Lower lobe of right lung (tissue), 2 donors: ENCODE measurements around the gene BRD8. TPM values are rescaled to one million over a fixed set of nuclear protein-coding genes. Genes with fewer than 3 reads are reported as not detected.
A peak's percentile ranks its signal among the peaks of the same experiment; 100 is the strongest.

ENCODE experiments used
- ATAC-seq, 2 donors: fragments of 200-7000 bp; cut with Tn5 transposase; one replicate each; pipeline ENCODE4 v1.9.1; 2020 to 2022; ENCODE audit warnings: mild to moderate bottlenecking in 2 of 2, moderate library complexity in 2 of 2
- DNase-seq: peaks from one replicate; pipeline ENCODE4 v3.0.0-alpha.2; 2020
- H3K27ac ChIP-seq: fragments of 200-600 bp; one replicate; pipeline ENCODE4 v1.8.0; 2022
- H3K27me3 ChIP-seq: fragments of 200-600 bp; one replicate; pipeline ENCODE4 v1.8.0; 2022; ENCODE audit warnings: low read depth
- H3K36me3 ChIP-seq: fragments of 200-600 bp; one replicate; pipeline ENCODE4 v1.8.0; 2022; ENCODE audit warnings: mild to moderate bottlenecking
- H3K4me1 ChIP-seq: fragments of 200-600 bp; one replicate; pipeline ENCODE4 v1.8.0; 2022
- H3K4me3 ChIP-seq: fragments of 200-600 bp; one replicate; pipeline ENCODE4 v1.8.0; 2022; ENCODE audit warnings: mild to moderate bottlenecking
- H3K9me3 ChIP-seq: fragments of 200-600 bp; one replicate; pipeline ENCODE4 v1.8.0; 2022
- CTCF ChIP-seq: fragments of 200-600 bp; IDR thresholded peaks from one replicate; pipeline ENCODE4 v1.8.0; 2022; ENCODE audit warnings: antibody characterized with exemption, mild to moderate bottlenecking
- intact Hi-C: fragments of 100-400 bp; cut with DNase I; formaldehyde crosslinking; loops from one replicate; pipeline ENCODE4 v1.11.0; 2022
- long read RNA-seq: library from polyadenylated mRNA; unstranded; transcript quantifications from one replicate; pipeline ENCODE4 v2.0.0, GENCODE V29; 2021
- total RNA-seq: library from RNA; stranded (reverse); fragmentation: NEBNext Ultra II Directional; extraction: Animal tissue kit (Norgen Biotek cat#: 25700); gene quantifications from one replicate; pipeline ENCODE4 v1.2.1, GENCODE V29; 2021
- donor health status: DM: no; HTN: yes; CAD: no; lungs with severe emphysema.

Gene BRD8
- total RNA-seq = 56.9 TPM
- long read RNA-seq, transcript BRD8-201 (22 exons, 3,198 nt) = major isoform, 12 of 59 reads
- long read RNA-seq, partial matches to known transcripts = 15 of 59 reads
- long read RNA-seq, other reads (novel, unspliced or antisense) = 25 of 59 reads

- intact Hi-C loops = no loop called here
- Histone ChIP-seq H3K27me3 (no peaks in the 10 kb centered on the region), H3K9me3 (no peaks in the 10 kb centered on the region), H3K4me3 (peak within 1 kb of the TSS; percentile 91), H3K4me1 (peaks cover 27% of the 10 kb centered on the region), H3K27ac (peak within 1 kb of the TSS; percentile 85), H3K36me3 (peaks cover 36% of the 10 kb centered on the region)
- DNase-seq (peak; percentile 96), ATAC-seq (peak; percentile 97 to 98)
- no peak for TF ChIP-seq CTCF
Measured at GRCh38 chr5:138178516-138179276, at the start of gene BRD8, which contains the start of gene KIF20A. Gene BRD8, minus strand, starts transcription at chr5:138178630. Its CDS starts 16 bp downstream, at chr5:138178614. Gene KIF20A, plus strand, starts transcription at chr5:138179112. Its CDS starts 569 bp downstream, at chr5:138179681.

GRCh38 chr5:138226910-138227309 is 48.5 kb upstream of the BRD8 start:
- Histone ChIP-seq H3K36me3 (no peaks in the 10 kb centered on the region), H3K27me3 (no peaks in the 10 kb centered on the region), H3K27ac (no peak overlapping the region), H3K9me3 (no peaks in the 10 kb centered on the region), H3K4me1 (peaks cover 18% of the 10 kb centered on the region), H3K4me3 (no peak overlapping the region)
- DNase-seq (no peak), ATAC-seq (no peak)
- TF ChIP-seq CTCF = no peak
- intact Hi-C loops = no loop called here

- H3K27me3 ChIP-seq = no peaks in the 10 kb centered on the region
- peaks cover 9% of the 10 kb centered on the region for H3K4me1 ChIP-seq
- no peak overlapping the region for H3K27ac ChIP-seq
- TF ChIP-seq CTCF = no peak
- ATAC-seq = no peak
- H3K36me3 ChIP-seq = no peaks in the 10 kb centered on the region
- H3K9me3 ChIP-seq = no peaks in the 10 kb centered on the region
- no peak for DNase-seq
- no peak overlapping the region for H3K4me3 ChIP-seq
- intact Hi-C loops = no loop called here
Measured at GRCh38 chr5:138224712-138225111, 46.3 kb upstream of the BRD8 start.

- Histone ChIP-seq H3K27ac (no peak overlapping the region), H3K27me3 (no peaks in the 10 kb centered on the region), H3K9me3 (no peaks in the 10 kb centered on the region), H3K4me3 (no peak overlapping the region), H3K4me1 (peaks cover 9% of the 10 kb centered on the region), H3K36me3 (no peaks in the 10 kb centered on the region)
- DNase-seq (no peak), ATAC-seq (no peak)
- TF ChIP-seq CTCF = no peak
- intact Hi-C loops = no loop called here
Measured at GRCh38 chr5:138223532-138223931, 45.1 kb upstream of the BRD8 start.

- no peak overlapping the region for H3K27ac ChIP-seq
- no peak overlapping the region for H3K4me3 ChIP-seq
- ATAC-seq = no peak
- TF ChIP-seq CTCF = no peak
- no peaks in the 10 kb centered on the region for H3K36me3 ChIP-seq
- intact Hi-C loops = no loop called here
- H3K9me3 ChIP-seq = no peaks in the 10 kb centered on the region
- DNase-seq = no peak
- H3K4me1 ChIP-seq = peaks cover 14% of the 10 kb centered on the region
- H3K27me3 ChIP-seq = no peaks in the 10 kb centered on the region
Measured at GRCh38 chr5:138216799-138217198, 38.4 kb upstream of the BRD8 start.
